NB4 (cell line): Measurements from ENCODE around the gene TSSK6.

Experiments used
- CTCF ChIP-seq: IDR thresholded peaks from one replicate; pipeline ENCODE4 v1.5.1; 2012; ENCODE audit warnings: low read depth, low read length
- MAX ChIP-seq: IDR thresholded peaks from 2 replicates; pipeline ENCODE4 v1.6.1; 2011; ENCODE audit warnings: low read depth, low read length
- MYC ChIP-seq: IDR thresholded peaks from 2 replicates; pipeline ENCODE4 v1.6.1; 2011; ENCODE audit warnings: low read depth, low read length
- POLR2A ChIP-seq: IDR thresholded peaks from 2 replicates; pipeline ENCODE4 v1.6.1; 2011; ENCODE audit warnings: mild to moderate bottlenecking; ENCODE audit not compliant: insufficient read length; ENCODE audit errors: extremely low read depth

GRCh38 chr19:19526581-19527370, 11.4 kb upstream of the TSSK6 start:
- TF ChIP-seq CTCF (no peak), MAX (no peak), POLR2A (no peak), MYC (no peak)
